Effector memory CD4-positive, alpha-beta T cell (primary cell): ENCODE measurements around the gene PSPH.

Source experiments
- DNase-seq, 3 donors: peaks; one replicate each; pipeline ENCODE4 v3.0.0-alpha.2; 2020
- H3K27ac ChIP-seq: 2 replicates; pipeline ENCODE4 v1.7.0; 2013; ENCODE audit warnings: mild to moderate bottlenecking, low read length, moderate library complexity; ENCODE audit not compliant: insufficient read depth, poor library complexity, severe bottlenecking
- H3K27me3 ChIP-seq: replicated peaks from 2 replicates; pipeline ENCODE4 v1.7.0; 2013; ENCODE audit warnings: mild to moderate bottlenecking, low read length; ENCODE audit not compliant: insufficient read depth, control insufficient read depth, poor library complexity, severe bottlenecking
- H3K36me3 ChIP-seq: 2 replicates; pipeline ENCODE4 v1.7.0; 2013; ENCODE audit warnings: mild to moderate bottlenecking, low read length, moderate library complexity; ENCODE audit not compliant: control insufficient read depth, insufficient read depth
- H3K4me1 ChIP-seq: 2 replicates; pipeline ENCODE4 v1.7.0; 2013; ENCODE audit warnings: low read length, mild to moderate bottlenecking; ENCODE audit not compliant: control insufficient read depth, insufficient read depth, poor library complexity, severe bottlenecking
- H3K4me3 ChIP-seq: 2 replicates; pipeline ENCODE4 v1.7.0; 2013; ENCODE audit warnings: low read length, low read depth, mild to moderate bottlenecking; ENCODE audit not compliant: insufficient read depth, poor library complexity, severe bottlenecking
- H3K9me3 ChIP-seq: 2 replicates; pipeline ENCODE4 v1.7.0; 2013; ENCODE audit warnings: mild to moderate bottlenecking, low read length, moderate library complexity; ENCODE audit not compliant: control insufficient read depth

Gene PSPH

DNA sequence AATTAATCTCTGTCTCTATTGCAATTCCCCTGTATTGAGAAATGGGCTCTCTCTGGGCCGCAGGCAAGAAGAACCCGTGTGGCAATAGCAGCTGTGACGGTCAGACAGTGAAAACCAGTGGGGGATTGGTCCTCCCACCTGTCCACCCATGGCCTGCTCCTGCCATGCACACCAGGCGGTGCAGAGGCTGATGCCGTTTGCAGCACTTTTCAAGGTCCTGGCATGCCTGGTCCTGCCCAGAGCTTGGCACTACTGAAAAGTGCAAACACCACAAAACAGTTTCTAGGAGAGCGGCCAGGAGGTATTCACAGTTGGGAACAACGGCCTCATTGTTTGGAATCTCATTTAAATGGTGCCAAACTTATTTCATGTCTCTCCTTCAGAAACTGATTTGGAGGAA lies 41.5 kb downstream of the PSPH start:
- Histone ChIP-seq H3K4me3 (no peak overlapping the region), H3K4me1 (no peaks in the 10 kb centered on the region), H3K27ac (no peak overlapping the region)

DNA sequence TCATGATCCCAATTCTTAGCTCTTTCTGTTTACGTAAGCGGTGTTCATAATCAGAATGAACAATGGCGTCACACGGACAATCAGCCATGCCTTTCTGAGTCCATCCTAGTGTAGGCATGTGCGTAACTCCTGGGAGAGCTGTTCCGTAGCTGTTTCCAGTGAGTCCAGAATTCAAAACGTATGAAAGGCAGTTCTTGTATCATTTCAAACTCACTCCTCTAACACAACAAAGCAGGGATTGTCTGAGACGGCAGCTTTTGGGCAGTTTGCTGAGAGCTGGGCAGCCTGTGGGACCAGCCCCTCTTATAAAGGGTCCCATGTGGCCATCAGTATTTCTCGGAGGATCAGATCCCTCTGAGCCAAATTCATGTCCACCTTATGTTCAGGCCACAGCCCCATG lies 43.4 kb downstream of the PSPH start:
- no peak overlapping the region for H3K4me3 ChIP-seq
- no peaks in the 10 kb centered on the region for H3K4me1 ChIP-seq
- no peaks in the 10 kb centered on the region for H3K27me3 ChIP-seq
- no peak for DNase-seq
- no peaks in the 10 kb centered on the region for H3K36me3 ChIP-seq
- H3K9me3 ChIP-seq = no peaks in the 10 kb centered on the region
- no peak overlapping the region for H3K27ac ChIP-seq

More for the DNA sequence above, 41.5 kb downstream of the PSPH start:
- H3K27me3 ChIP-seq = no peaks in the 10 kb centered on the region
- H3K36me3 ChIP-seq = no peaks in the 10 kb centered on the region
- no peaks in the 10 kb centered on the region for H3K9me3 ChIP-seq
- DNase-seq = no peak

DNA sequence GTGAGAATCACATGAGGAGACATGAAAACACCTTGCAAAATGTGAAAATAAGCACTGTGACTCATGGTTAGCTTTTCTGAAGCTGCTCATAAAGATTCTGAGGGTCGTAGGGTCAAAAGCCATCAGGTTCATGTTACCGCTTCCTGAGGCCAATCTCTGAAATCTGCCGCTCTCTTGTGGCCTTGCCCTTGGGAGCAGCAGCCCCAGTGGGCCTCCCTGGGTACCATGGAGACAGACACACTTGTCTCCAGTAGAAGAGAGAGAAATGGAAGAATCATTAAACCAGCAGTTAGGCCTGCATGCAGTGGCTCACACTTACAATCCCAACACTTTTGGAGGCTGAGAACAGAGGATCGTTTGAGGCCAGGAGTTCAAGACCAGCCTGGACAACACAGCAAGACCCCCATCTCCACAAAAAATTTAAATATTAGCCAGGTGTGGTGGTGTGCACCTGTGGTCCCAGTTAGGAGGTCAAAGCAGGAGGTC lies 44.0 kb downstream of the PSPH start:
- no peaks in the 10 kb centered on the region for H3K4me1 ChIP-seq
- DNase-seq = no peak
- no peak overlapping the region for H3K4me3 ChIP-seq
- no peaks in the 10 kb centered on the region for H3K9me3 ChIP-seq
- H3K27ac ChIP-seq = no peak overlapping the region
- no peaks in the 10 kb centered on the region for H3K36me3 ChIP-seq
- H3K27me3 ChIP-seq = no peaks in the 10 kb centered on the region

DNA sequence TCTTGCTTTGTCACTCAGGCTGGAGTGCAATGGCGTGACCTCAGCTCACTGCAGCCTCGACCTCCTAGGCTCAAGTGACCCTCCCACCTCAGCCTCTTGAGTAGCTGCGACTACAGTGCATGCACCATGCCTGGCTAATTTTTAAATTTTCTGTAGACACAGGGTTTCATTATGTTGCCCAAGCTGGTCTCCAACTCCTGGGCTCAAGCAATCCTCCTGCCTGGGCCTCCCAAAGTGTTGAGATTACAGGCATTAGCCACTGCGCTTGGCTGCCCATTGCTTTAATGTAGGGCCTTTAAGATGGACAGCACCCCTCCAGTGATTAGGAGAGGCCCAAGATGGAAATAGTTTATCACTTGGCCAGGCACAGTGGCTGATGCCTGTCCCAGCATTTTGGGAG lies 47.5 kb downstream of the PSPH start:
- H3K9me3 ChIP-seq = no peaks in the 10 kb centered on the region
- H3K36me3 ChIP-seq = peaks cover 4% of the 10 kb centered on the region
- H3K27me3 ChIP-seq = no peaks in the 10 kb centered on the region
- H3K4me1 ChIP-seq = no peaks in the 10 kb centered on the region
- no peak overlapping the region for H3K4me3 ChIP-seq
- H3K27ac ChIP-seq = no peak overlapping the region
- DNase-seq = no peak

DNA sequence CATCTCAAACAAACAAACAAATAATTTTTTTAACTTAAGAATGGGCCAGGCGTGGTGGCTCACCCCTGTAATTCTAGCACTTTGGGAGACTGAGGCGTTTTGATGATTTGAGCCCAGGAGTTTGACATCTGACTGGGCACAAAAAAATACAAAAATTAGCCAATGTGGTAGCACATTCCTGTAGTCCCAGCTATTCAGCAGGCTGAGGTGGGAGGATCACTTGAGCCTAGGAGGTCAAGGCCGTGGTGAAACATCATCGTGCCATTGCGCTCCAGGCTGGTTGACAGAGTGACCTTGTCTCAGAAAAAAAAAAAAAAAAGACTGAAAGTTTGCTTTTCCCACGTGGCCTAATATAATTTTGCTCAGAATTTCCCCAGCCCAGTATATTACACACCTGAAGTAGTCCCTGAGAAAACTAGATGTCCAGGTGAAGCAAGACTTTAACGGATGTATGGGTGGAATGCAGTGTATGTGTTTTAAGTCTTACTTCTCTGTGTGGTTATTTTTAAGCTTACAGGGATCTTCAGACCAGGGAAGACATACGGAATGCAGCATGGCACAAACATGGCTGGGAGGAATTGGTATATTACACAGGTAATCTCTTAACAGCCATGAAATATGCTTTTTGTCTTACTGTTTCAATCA lies 54.3 kb downstream of the PSPH start:
- no peak overlapping the region for H3K4me3 ChIP-seq
- H3K9me3 ChIP-seq = no peaks in the 10 kb centered on the region
- H3K36me3 ChIP-seq = peaks cover 28% of the 10 kb centered on the region
- no peak overlapping the region for H3K27ac ChIP-seq
- no peaks in the 10 kb centered on the region for H3K27me3 ChIP-seq
- no peaks in the 10 kb centered on the region for H3K4me1 ChIP-seq
- no peak for DNase-seq

DNA sequence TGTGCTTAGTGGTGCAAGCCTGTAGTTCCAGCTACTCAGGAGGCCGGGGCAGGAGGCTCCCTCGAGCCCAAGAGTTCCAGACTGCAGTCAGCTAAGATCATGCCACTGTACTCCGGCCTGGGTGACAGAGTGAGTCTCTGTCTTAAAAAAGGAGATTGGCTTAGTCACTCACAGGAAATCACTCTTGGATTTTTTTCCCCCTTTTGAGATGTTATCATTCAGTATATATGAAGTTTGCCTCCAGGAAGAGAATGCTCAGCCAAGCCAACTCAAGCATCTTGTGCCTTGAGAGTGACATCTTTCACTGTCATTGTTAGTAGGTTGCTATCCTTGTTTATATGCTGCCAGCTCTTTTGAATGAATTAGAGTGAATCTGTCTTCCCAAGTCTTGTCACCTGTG lies 58.9 kb downstream of the PSPH start:
- Histone ChIP-seq H3K4me1 (no peaks in the 10 kb centered on the region), H3K36me3 (peaks cover 20% of the 10 kb centered on the region), H3K27ac (no peak overlapping the region), H3K4me3 (no peak overlapping the region), H3K9me3 (no peaks in the 10 kb centered on the region), H3K27me3 (no peaks in the 10 kb centered on the region)
- DNase-seq = no peak

DNA sequence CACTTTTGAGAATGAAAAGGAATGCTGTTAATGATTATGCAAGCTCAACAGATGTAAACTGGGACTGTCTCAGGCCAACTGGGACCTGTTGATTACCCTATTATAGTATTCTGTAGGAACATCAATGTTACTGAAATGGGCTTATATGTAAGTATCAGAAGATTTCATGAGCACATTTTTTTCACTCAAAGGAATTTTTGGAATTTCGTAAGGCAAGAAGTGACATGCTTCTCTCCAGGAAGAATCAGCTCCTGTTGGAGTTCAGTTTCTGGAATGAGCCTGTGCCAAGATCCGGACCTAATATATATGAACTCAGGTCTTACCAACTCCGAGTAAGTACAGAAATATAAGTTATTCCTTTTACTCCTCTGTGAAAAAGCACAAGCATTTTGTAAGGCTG lies 67.7 kb downstream of the PSPH start:
- Histone ChIP-seq H3K27me3 (no peaks in the 10 kb centered on the region), H3K4me1 (no peaks in the 10 kb centered on the region), H3K4me3 (no peak overlapping the region), H3K36me3 (peaks cover 58% of the 10 kb centered on the region), H3K9me3 (no peaks in the 10 kb centered on the region), H3K27ac (no peak overlapping the region)
- no peak for DNase-seq

DNA sequence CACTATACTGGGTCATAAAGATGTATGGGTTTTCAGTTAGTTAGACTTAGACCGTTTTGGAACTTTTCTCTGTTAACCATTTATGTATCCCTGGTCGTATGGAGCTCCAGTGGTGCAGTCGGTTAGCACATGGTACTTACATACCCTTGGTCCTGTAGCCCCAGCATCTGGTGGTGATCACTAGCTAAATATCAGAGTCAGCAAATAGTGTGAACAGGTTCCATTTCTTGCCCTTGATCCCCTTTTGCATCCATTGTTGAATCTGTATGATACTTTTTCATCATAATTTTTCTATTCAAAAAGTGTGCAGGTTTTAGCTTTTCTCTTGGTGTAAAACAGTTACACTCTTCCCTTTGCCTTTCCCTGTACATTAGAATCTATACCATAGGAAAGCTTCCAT lies 71.0 kb downstream of the PSPH start:
- H3K4me1 ChIP-seq = no peaks in the 10 kb centered on the region
- no peak overlapping the region for H3K4me3 ChIP-seq
- no peak overlapping the region for H3K27ac ChIP-seq
- no peak for DNase-seq
- no peaks in the 10 kb centered on the region for H3K9me3 ChIP-seq
- peaks cover 63% of the 10 kb centered on the region for H3K36me3 ChIP-seq
- H3K27me3 ChIP-seq = no peaks in the 10 kb centered on the region

DNA sequence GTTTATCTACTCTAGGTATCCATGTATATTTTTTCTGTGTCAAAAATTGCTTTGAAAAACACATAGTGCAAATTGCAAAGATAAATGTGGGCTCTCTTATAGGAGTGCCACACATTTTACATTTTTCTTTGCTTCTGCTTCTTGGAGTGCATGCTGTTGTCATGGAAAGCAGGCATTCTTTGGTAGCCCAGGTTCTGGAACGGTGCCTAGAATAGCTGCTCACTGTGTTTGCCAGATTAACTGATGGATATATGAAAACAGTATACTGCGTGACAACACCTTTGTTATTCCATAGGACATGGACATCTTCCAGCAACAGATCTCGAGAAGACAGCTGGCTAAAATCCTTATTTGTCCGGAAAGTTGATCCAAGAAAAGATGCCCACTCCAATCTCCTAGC lies 73.4 kb downstream of the PSPH start:
- no peak overlapping the region for H3K27ac ChIP-seq
- H3K9me3 ChIP-seq = no peaks in the 10 kb centered on the region
- peaks cover 38% of the 10 kb centered on the region for H3K36me3 ChIP-seq
- H3K4me1 ChIP-seq = no peaks in the 10 kb centered on the region
- no peak for DNase-seq
- no peak overlapping the region for H3K4me3 ChIP-seq
- H3K27me3 ChIP-seq = no peaks in the 10 kb centered on the region

DNA sequence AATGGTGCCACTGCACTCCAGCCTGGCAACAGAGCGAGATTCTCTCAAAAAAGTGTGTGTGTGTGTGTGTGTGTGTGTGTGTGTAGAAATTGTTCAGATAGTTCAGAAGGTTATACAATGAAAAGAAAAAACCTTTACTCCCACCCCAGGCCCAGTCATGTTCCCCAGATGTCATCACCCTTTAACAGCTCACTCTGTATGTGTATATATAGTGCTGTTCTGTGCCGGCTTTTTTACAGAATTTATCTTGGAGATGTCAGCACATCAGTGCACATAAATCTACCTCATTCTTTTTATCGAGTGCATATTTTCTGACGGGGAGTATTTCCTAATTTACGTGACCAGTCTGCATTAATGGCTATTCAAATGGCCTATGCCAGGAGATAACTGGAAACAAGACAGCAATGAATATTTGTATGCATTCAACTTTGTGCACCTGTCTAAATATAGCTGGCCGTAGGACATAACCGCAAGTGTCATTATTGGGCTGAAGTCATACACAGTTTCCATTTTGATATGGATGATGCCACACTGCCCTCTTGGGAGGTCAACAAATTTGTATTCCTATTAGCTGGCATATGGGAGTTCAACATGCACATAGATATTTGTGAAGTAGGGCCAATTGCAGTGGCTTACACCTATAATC lies 75.1 kb downstream of the PSPH start:
- Histone ChIP-seq H3K36me3 (peaks cover 35% of the 10 kb centered on the region), H3K9me3 (no peaks in the 10 kb centered on the region), H3K27ac (no peak overlapping the region), H3K27me3 (no peaks in the 10 kb centered on the region), H3K4me1 (no peaks in the 10 kb centered on the region), H3K4me3 (no peak overlapping the region)
- no peak for DNase-seq
